ENCODE measurements around the gene RPS6KB1.

DNA sequence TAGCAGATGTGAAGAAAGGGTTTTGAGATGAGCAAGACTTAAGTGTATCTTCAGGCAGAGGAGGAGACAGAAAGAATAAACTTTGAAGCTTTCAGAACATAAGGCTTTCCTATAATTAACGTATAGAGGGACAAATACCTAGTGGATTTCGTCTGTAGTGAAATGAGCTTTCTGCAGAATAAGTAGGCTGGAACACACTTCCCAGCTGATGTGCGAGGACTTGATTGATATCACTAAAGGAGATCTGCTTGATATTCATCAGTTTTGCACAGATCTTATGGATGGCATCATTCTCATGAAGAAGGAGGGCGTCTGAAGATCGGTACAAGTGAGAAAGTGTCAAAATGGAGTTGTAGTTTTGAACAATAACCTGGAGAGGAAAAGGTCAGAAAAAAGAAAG lies 15.0 kb upstream of the RPS6KB1 start:
- TF ChIP-seq, protein P1, sequence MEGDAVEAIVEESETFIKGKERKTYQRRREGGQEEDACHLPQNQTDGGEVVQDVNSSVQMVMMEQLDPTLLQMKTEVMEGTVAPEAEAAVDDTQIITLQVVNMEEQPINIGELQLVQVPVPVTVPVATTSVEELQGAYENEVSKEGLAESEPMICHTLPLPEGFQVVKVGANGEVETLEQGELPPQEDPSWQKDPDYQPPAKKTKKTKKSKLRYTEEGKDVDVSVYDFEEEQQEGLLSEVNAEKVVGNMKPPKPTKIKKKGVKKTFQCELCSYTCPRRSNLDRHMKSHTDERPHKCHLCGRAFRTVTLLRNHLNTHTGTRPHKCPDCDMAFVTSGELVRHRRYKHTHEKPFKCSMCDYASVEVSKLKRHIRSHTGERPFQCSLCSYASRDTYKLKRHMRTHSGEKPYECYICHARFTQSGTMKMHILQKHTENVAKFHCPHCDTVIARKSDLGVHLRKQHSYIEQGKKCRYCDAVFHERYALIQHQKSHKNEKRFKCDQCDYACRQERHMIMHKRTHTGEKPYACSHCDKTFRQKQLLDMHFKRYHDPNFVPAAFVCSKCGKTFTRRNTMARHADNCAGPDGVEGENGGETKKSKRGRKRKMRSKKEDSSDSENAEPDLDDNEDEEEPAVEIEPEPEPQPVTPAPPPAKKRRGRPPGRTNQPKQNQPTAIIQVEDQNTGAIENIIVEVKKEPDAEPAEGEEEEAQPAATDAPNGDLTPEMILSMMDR (conservative IDR thresholded peaks at IDR 0.05; ENCODE audit: low read length) = no peak
- no peak for TF ChIP-seq EZH2phosphoT487 (IDR thresholded peaks at IDR 0.05; ENCODE audit: borderline replicate concordance, low read depth, low read length)
